SK-N-SH (cell line): Measurements from ENCODE around the gene ZNF283. TPM values are rescaled to one million over a fixed set of nuclear protein-coding genes. Genes with fewer than 3 reads are reported as not detected.
"Not testable (repeated sequence)": the region's sequence is repeated elsewhere in the genome, so short reads cannot be mapped to it uniquely, and the experiment has no call there.

Source experiments
- CTCF ChIA-PET: fragments of 300-600, 350-600 bp; formaldehyde crosslinking; extraction: SDS; loops from one replicate; lab custom pipeline; 2021; lab: Yijun Ruan, JAX
- POLR2A ChIA-PET: fragments of 350-600 bp; sonication (Branson Sonifier 250); formaldehyde crosslinking; extraction: SDS; loops from one replicate; lab custom pipeline; 2020; ENCODE audit warnings: antibody characterized with exemption, inconsistent platforms; lab: Yijun Ruan, JAX
- DNase-seq: peaks from one replicate; pipeline ENCODE4 v3.0.0; 2012
- H2AFZ ChIP-seq: fragments of 200-600 bp; sonication (generic); 2 replicates; pipeline ENCODE4 v1.8.1; 2016; ENCODE audit warnings: antibody characterized with exemption, mild to moderate bottlenecking, low read depth
- H3F3A ChIP-seq: fragments of 200-600 bp; sonication (generic); replicated peaks from 2 replicates; pipeline ENCODE3; 2016; ENCODE audit warnings: antibody characterized with exemption, mild to moderate bottlenecking; ENCODE audit not compliant: insufficient read depth
- H3K27ac ChIP-seq, 2 experiments: fragments of 200-500 bp in 1 of 2; fragments of 200-600 bp in 1 of 2; sonication (Bioruptor generic) in 1 of 2; sonication (generic), shearing (Covaris generic) in 1 of 2; 2 replicates each; pipeline versions ENCODE4 v1.5.1 to v1.6.1; 2014 to 2016; ENCODE audit warnings: low read depth in 2 of 2, inconsistent platforms in 1 of 2, low read length in 1 of 2, mild to moderate bottlenecking in 1 of 2, mixed read lengths in 1 of 2
- H3K27me3 ChIP-seq: fragments of 200-600 bp; sonication (generic), shearing (Covaris generic); 2 replicates; pipeline ENCODE4 v1.6.1; 2016; ENCODE audit warnings: mixed run types; ENCODE audit not compliant: insufficient read depth
- H3K36me3 ChIP-seq, 2 experiments: fragments of 200-500 bp in 1 of 2; fragments of 200-600 bp in 1 of 2; sonication (Bioruptor generic) in 1 of 2; sonication (generic) in 1 of 2; replicated peaks in 1 of 2; 2 replicates each; pipeline versions ENCODE3 to v1.5.1; 2014 to 2016; ENCODE audit warnings: low read length in 1 of 2, mild to moderate bottlenecking in 1 of 2; ENCODE audit not compliant: insufficient read depth in 2 of 2, control insufficient read depth in 1 of 2
- H3K4me1 ChIP-seq, 2 experiments: fragments of 200-500 bp in 1 of 2; fragments of 200-600 bp in 1 of 2; sonication (Bioruptor generic) in 1 of 2; sonication (generic), shearing (Covaris generic) in 1 of 2; 2 replicates each; pipeline versions ENCODE4 v1.5.1 to v1.6.1; 2014 to 2016; ENCODE audit warnings: low read depth in 1 of 2, low read length in 1 of 2, mixed run types in 1 of 2; ENCODE audit not compliant: insufficient read depth in 2 of 2, control insufficient read depth in 1 of 2
- H3K4me2 ChIP-seq: fragments of 200-600 bp; sonication (generic), shearing (Covaris generic); 2 replicates; pipeline ENCODE4 v1.6.1; 2017; ENCODE audit warnings: mixed run types
- H3K4me3 ChIP-seq, 2 experiments: fragments of 200-500 bp in 1 of 2; fragments of 200-600 bp in 1 of 2; sonication (Bioruptor generic) in 1 of 2; sonication (generic), shearing (Covaris generic) in 1 of 2; 2 replicates each; pipeline versions ENCODE4 v1.5.1 to v1.8.1; 2014 to 2016; ENCODE audit warnings: low read depth in 2 of 2, inconsistent platforms in 1 of 2, low read length in 1 of 2, mild to moderate bottlenecking in 1 of 2, mixed read lengths in 1 of 2, moderate library complexity in 1 of 2
- H3K79me2 ChIP-seq: fragments of 200-600 bp; sonication (generic); 2 replicates; pipeline ENCODE4 v1.8.1; 2017; ENCODE audit warnings: mild to moderate bottlenecking; ENCODE audit not compliant: insufficient read depth
- H3K9ac ChIP-seq: fragments of 200-600 bp; sonication (generic); 2 replicates; pipeline ENCODE4 v1.6.1; 2017; ENCODE audit warnings: mixed run types
- H3K9me2 ChIP-seq: fragments of 200-600 bp; sonication (generic); 2 replicates; pipeline ENCODE4 v1.6.1; 2017; ENCODE audit warnings: mixed run types
- H3K9me3 ChIP-seq: fragments of 200-600 bp; sonication (generic); 2 replicates; pipeline ENCODE4 v1.6.1; 2017; ENCODE audit warnings: mixed run types, mild to moderate bottlenecking, moderate library complexity
- H4K20me1 ChIP-seq: fragments of 200-600 bp; sonication (generic); 2 replicates; pipeline ENCODE4 v1.6.1; 2017; ENCODE audit warnings: mild to moderate bottlenecking, mixed run types; ENCODE audit not compliant: insufficient read depth
- CHD2 ChIP-seq: fragments of 150-350 bp; IDR thresholded peaks from 2 replicates; pipeline ENCODE4 v1.6.1; 2018; ENCODE audit warnings: low read length; ENCODE audit not compliant: partially characterized antibody
- ELF1 ChIP-seq: IDR thresholded peaks from 2 replicates; pipeline ENCODE4 v1.4.0; 2012
- FOSL2 ChIP-seq: IDR thresholded peaks from 2 replicates; pipeline ENCODE4 v1.4.0; 2012; ENCODE audit warnings: low read depth, mild to moderate bottlenecking, moderate library complexity, borderline replicate concordance
- FOXJ3 ChIP-seq: sonication (generic); formaldehyde crosslinking; IDR thresholded peaks from 2 replicates; pipeline ENCODE4 v1.5.1; 2020; ENCODE audit warnings: mild to moderate bottlenecking, missing genetic modification reagents
- GATA2 ChIP-seq: sonication (generic); formaldehyde crosslinking; IDR thresholded peaks from 2 replicates; pipeline ENCODE4 v1.5.0; 2020; ENCODE audit warnings: mild to moderate bottlenecking, missing genetic modification reagents
- JUND ChIP-seq: IDR thresholded peaks from 2 replicates; pipeline ENCODE4 v1.4.0; 2012
- MXI1 ChIP-seq: IDR thresholded peaks from 2 replicates; pipeline ENCODE4 v1.6.1; 2012; ENCODE audit warnings: mild to moderate bottlenecking, low read depth, low read length, improper control_type of control experiment
- NFIC ChIP-seq: IDR thresholded peaks from 2 replicates; pipeline ENCODE4 v1.4.0; 2012; ENCODE audit warnings: borderline replicate concordance
- NRF1 ChIP-seq: IDR thresholded peaks from 2 replicates; pipeline ENCODE4 v1.6.1; 2012; ENCODE audit warnings: low read depth, mild to moderate bottlenecking, low read length
- RCOR1 ChIP-seq: fragments of 150-350 bp; IDR thresholded peaks from 2 replicates; pipeline ENCODE4 v1.6.1; 2017; ENCODE audit warnings: antibody characterized with exemption, low read length
- REST ChIP-seq: IDR thresholded peaks from 2 replicates; pipeline ENCODE4 v1.6.1; 2012; ENCODE audit warnings: mild to moderate bottlenecking, low read depth, low read length, moderate library complexity
- RXRA ChIP-seq: IDR thresholded peaks from 2 replicates; pipeline ENCODE4 v1.4.0; 2012; ENCODE audit warnings: low read depth, mild to moderate bottlenecking, borderline replicate concordance
- SMC3 ChIP-seq: IDR thresholded peaks from 2 replicates; pipeline ENCODE4 v1.6.1; 2012; ENCODE audit warnings: low read depth, low read length, improper control_type of control experiment
- TCF12 ChIP-seq: IDR thresholded peaks from 2 replicates; pipeline ENCODE4 v1.4.0; 2012
- USF2 ChIP-seq: fragments of 150-350 bp; IDR thresholded peaks from 2 replicates; pipeline ENCODE4 v1.6.1; 2017; ENCODE audit warnings: antibody characterized with exemption, low read length, low read depth, borderline replicate concordance
- YY1 ChIP-seq: IDR thresholded peaks from 2 replicates; pipeline ENCODE4 v1.4.0; 2012; ENCODE audit warnings: low read depth, mild to moderate bottlenecking
- WGBS: methylation state at CpG from one replicate; pipeline ENCODE4 v1.1.6; 2017; ENCODE audit warnings: low lambda C conversion rate; 5-methylcytosine and 5-hydroxymethylcytosine counted together
- polyA plus RNA-seq, 3 experiments: library from polyadenylated mRNA; depleted of rRNA; stranded (reverse); fragments of >200 nt; gene quantifications; 2 replicates each; pipeline ENCODE4 v1.2.3, GENCODE V29; 2012
- TF ChIP-seq, protein P1 (sequence below): IDR thresholded peaks from 2 replicates; pipeline ENCODE4 v1.4.0; 2012; ENCODE audit warnings: low read depth, borderline replicate concordance
- TF ChIP-seq, protein P2 (sequence below): IDR thresholded peaks from 2 replicates; pipeline ENCODE4 v1.4.0; 2012; ENCODE audit warnings: low read depth, borderline replicate concordance
- TF ChIP-seq, protein P3 (sequence below): IDR thresholded peaks from 2 replicates; pipeline ENCODE4; 2012
- TF ChIP-seq, protein P4 (sequence below): IDR thresholded peaks from 2 replicates; pipeline ENCODE4 v1.4.0; 2012; ENCODE audit warnings: low read depth

The ZNF283 gene
- polyA plus RNA-seq, 1 of the 3 experiments (the other 2 are of a cell fraction) = 1.6 TPM

GRCh38 chr19:43858174-43858573 lies 31.1 kb downstream of the ZNF283 start:
- H3K27me3 ChIP-seq = no peaks in the 10 kb centered on the region
- no peak for DNase-seq
- CTCF ChIA-PET = no interaction called here
- H3K27ac ChIP-seq = no peak overlapping the region
- H3K9me3 ChIP-seq = peaks cover 66% of the 10 kb centered on the region
- H3K9ac ChIP-seq = no peak overlapping the region
- TF ChIP-seq USF2 (no peak), RCOR1 (no peak), RXRA (no peak), TCF12 (no peak), GATA2 (CRISPR knock-in tag) (no peak), NRF1 (no peak), NFIC (no peak), MXI1 (no peak), FOSL2 (no peak), FOXJ3 (CRISPR knock-in tag) (no peak), SMC3 (no peak), CHD2 (no peak), ELF1 (no peak), JUND (no peak), REST (no peak), YY1 (no peak)
- TF ChIP-seq, protein P1, sequence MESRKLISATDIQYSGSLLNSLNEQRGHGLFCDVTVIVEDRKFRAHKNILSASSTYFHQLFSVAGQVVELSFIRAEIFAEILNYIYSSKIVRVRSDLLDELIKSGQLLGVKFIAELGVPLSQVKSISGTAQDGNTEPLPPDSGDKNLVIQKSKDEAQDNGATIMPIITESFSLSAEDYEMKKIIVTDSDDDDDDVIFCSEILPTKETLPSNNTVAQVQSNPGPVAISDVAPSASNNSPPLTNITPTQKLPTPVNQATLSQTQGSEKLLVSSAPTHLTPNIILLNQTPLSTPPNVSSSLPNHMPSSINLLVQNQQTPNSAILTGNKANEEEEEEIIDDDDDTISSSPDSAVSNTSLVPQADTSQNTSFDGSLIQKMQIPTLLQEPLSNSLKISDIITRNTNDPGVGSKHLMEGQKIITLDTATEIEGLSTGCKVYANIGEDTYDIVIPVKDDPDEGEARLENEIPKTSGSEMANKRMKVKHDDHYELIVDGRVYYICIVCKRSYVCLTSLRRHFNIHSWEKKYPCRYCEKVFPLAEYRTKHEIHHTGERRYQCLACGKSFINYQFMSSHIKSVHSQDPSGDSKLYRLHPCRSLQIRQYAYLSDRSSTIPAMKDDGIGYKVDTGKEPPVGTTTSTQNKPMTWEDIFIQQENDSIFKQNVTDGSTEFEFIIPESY = no peak
- TF ChIP-seq, protein P2, sequence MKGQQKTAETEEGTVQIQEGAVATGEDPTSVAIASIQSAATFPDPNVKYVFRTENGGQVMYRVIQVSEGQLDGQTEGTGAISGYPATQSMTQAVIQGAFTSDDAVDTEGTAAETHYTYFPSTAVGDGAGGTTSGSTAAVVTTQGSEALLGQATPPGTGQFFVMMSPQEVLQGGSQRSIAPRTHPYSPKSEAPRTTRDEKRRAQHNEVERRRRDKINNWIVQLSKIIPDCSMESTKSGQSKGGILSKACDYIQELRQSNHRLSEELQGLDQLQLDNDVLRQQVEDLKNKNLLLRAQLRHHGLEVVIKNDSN = no peak
- TF ChIP-seq, protein P3, sequence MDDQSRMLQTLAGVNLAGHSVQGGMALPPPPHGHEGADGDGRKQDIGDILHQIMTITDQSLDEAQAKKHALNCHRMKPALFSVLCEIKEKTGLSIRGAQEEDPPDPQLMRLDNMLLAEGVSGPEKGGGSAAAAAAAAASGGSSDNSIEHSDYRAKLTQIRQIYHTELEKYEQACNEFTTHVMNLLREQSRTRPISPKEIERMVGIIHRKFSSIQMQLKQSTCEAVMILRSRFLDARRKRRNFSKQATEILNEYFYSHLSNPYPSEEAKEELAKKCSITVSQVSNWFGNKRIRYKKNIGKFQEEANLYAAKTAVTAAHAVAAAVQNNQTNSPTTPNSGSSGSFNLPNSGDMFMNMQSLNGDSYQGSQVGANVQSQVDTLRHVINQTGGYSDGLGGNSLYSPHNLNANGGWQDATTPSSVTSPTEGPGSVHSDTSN = no peak
- TF ChIP-seq, protein P4, sequence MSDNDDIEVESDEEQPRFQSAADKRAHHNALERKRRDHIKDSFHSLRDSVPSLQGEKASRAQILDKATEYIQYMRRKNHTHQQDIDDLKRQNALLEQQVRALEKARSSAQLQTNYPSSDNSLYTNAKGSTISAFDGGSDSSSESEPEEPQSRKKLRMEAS = no peak
- no peaks in the 10 kb centered on the region for H3F3A ChIP-seq
- POLR2A ChIA-PET = no interaction called here
- H3K79me2 ChIP-seq = no peaks in the 10 kb centered on the region
- H3K4me1 ChIP-seq = no peaks in the 10 kb centered on the region
- no peak overlapping the region for H3K4me2 ChIP-seq
- no peaks in the 10 kb centered on the region for H4K20me1 ChIP-seq
- H3K4me3 ChIP-seq = no peak overlapping the region
- WGBS = 71% methylated on average over 2 of the region's 2 CpGs
- no peak overlapping the region for H2AFZ ChIP-seq
- H3K9me2 ChIP-seq = no peaks in the 10 kb centered on the region
- peaks cover 0 to 5% of the 10 kb centered on the region in 2 experiments for H3K36me3 ChIP-seq

GRCh38 chr19:43866923-43867322 lies 39.8 kb downstream of the ZNF283 start:
- H3K27ac ChIP-seq, DNase-seq, H3K4me1 ChIP-seq, H3F3A ChIP-seq, H3K36me3 ChIP-seq, H2AFZ ChIP-seq, H3K4me3 ChIP-seq, CTCF ChIA-PET, POLR2A ChIA-PET, H3K9ac ChIP-seq, H3K4me2 ChIP-seq, H3K9me2 ChIP-seq, H4K20me1 ChIP-seq, H3K79me2 ChIP-seq, H3K27me3 ChIP-seq: not testable (repeated sequence)
- WGBS = 71% methylated on average over 28 of the region's 28 CpGs
- H3K9me3 ChIP-seq = peaks cover 43% of the 10 kb centered on the region
